ENCODE measurements around the gene C14orf180.
A peak's percentile ranks its signal among the peaks of the same experiment; 100 is the strongest.

Gene C14orf180

GRCh38 chr14:104579507-104579906 is at the start of gene C14orf180:
C14orf180 (plus strand) TSS chr14:104579764; CDS start chr14:104586431, 6,667 bp downstream.
- no peak for DNase-seq

GRCh38 chr14:104530646-104531045 is 48.9 kb upstream of the C14orf180 start:
- DNase-seq, result no peak

GRCh38 chr14:104531421-104532190 is 48.0 kb upstream of the C14orf180 start:
- no peak for DNase-seq

GRCh38 chr14:104532191-104532555 is 47.4 kb upstream of the C14orf180 start:
- no peak for DNase-seq

GRCh38 chr14:104534036-104534435 is 45.5 kb upstream of the C14orf180 start:
- DNase-seq, result no peak

- DNase-seq, result no peak
These were observed 42.5 kb upstream of the C14orf180 start for GRCh38 chr14:104536942-104537612.

GRCh38 chr14:104537613-104537988 is 42.0 kb upstream of the C14orf180 start:
- DNase-seq, result no peak

- no peak for DNase-seq
These were observed 37.6 kb upstream of the C14orf180 start for GRCh38 chr14:104541905-104542465.

GRCh38 chr14:104542871-104543830 is 36.4 kb upstream of the C14orf180 start:
- DNase-seq, result no peak

- no peak for DNase-seq
These were observed 35.1 kb upstream of the C14orf180 start for GRCh38 chr14:104544362-104544961.

GRCh38 chr14:104545151-104545941 is 34.2 kb upstream of the C14orf180 start:
- DNase-seq, result no peak

- peak; percentile 13 for DNase-seq
These were observed 33.5 kb upstream of the C14orf180 start for GRCh38 chr14:104545942-104546501.

GRCh38 chr14:104546591-104547309 is 32.8 kb upstream of the C14orf180 start:
- DNase-seq, result peak; percentile 11

GRCh38 chr14:104547310-104547997 is 32.1 kb upstream of the C14orf180 start:
- DNase-seq, result peak; percentile 5

GRCh38 chr14:104547998-104548700 is 31.4 kb upstream of the C14orf180 start:
- DNase-seq, result no peak

GRCh38 chr14:104548802-104549535 is 30.6 kb upstream of the C14orf180 start:
- DNase-seq, result no peak

GRCh38 chr14:104549536-104550339 is 29.8 kb upstream of the C14orf180 start:
- DNase-seq, result no peak

Data from CD4-positive, alpha-beta T cell treated with Interleukin-15 for 1 hour (primary cell).